ENCODE results near the gene SCAI.

DNA sequence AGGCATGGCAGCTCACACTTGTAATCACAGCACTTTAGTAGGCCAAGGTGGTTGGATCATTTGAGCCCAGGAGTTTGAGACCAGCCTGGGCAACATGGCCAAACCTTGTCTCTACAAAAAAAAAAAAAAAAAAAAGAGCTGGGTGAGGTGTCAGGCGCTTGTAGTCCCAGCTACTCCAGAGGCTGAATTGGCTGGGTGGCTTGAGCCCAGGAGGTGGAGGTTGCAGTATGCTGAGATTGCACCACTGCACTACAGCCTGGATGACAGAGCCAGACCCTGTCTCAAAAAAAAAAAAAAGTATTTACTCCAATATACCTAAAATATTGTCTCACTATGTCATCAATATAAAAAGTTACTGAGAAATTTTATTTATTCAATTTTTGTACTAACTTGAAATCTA, 2.8 kb downstream of the SCAI start:
- no peak for TF ChIP-seq POLR2A (IDR thresholded peaks at IDR 0.05; ENCODE audit: low read depth, low read length)
- TF ChIP-seq, protein P1, sequence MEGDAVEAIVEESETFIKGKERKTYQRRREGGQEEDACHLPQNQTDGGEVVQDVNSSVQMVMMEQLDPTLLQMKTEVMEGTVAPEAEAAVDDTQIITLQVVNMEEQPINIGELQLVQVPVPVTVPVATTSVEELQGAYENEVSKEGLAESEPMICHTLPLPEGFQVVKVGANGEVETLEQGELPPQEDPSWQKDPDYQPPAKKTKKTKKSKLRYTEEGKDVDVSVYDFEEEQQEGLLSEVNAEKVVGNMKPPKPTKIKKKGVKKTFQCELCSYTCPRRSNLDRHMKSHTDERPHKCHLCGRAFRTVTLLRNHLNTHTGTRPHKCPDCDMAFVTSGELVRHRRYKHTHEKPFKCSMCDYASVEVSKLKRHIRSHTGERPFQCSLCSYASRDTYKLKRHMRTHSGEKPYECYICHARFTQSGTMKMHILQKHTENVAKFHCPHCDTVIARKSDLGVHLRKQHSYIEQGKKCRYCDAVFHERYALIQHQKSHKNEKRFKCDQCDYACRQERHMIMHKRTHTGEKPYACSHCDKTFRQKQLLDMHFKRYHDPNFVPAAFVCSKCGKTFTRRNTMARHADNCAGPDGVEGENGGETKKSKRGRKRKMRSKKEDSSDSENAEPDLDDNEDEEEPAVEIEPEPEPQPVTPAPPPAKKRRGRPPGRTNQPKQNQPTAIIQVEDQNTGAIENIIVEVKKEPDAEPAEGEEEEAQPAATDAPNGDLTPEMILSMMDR (conservative IDR thresholded peaks at IDR 0.05; ENCODE audit: low read depth, low read length) = no peak
- TF ChIP-seq FOS (IDR thresholded peaks at IDR 0.05; ENCODE audit: low read depth, low read length) = no peak
- no peak for TF ChIP-seq RFX5 (IDR thresholded peaks at IDR 0.05; ENCODE audit: low read depth, low read length)
- no peak for TF ChIP-seq MAZ (IDR thresholded peaks at IDR 0.05; ENCODE audit: borderline replicate concordance, low read depth, low read length)
- TF ChIP-seq RCOR1 (IDR thresholded peaks at IDR 0.05; ENCODE audit: insufficient replicate concordance, low read length) = no peak
- TF ChIP-seq SMC3 (IDR thresholded peaks at IDR 0.05; ENCODE audit: low read depth, low read length) = no peak
- TF ChIP-seq MXI1 (IDR thresholded peaks at IDR 0.05; ENCODE audit: borderline replicate concordance, low read depth, low read length) = no peak
- TF ChIP-seq, protein P2, sequence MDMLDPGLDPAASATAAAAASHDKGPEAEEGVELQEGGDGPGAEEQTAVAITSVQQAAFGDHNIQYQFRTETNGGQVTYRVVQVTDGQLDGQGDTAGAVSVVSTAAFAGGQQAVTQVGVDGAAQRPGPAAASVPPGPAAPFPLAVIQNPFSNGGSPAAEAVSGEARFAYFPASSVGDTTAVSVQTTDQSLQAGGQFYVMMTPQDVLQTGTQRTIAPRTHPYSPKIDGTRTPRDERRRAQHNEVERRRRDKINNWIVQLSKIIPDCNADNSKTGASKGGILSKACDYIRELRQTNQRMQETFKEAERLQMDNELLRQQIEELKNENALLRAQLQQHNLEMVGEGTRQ (IDR thresholded peaks at IDR 0.05; ENCODE audit: low read depth, low read length) = no peak
- TF ChIP-seq, protein P3, sequence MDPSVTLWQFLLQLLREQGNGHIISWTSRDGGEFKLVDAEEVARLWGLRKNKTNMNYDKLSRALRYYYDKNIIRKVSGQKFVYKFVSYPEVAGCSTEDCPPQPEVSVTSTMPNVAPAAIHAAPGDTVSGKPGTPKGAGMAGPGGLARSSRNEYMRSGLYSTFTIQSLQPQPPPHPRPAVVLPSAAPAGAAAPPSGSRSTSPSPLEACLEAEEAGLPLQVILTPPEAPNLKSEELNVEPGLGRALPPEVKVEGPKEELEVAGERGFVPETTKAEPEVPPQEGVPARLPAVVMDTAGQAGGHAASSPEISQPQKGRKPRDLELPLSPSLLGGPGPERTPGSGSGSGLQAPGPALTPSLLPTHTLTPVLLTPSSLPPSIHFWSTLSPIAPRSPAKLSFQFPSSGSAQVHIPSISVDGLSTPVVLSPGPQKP (IDR thresholded peaks at IDR 0.05; ENCODE audit: borderline replicate concordance, low read depth, low read length) = no peak
